Measurements from ENCODE around the gene MSANTD4.
"Not testable (repeated sequence)": the region's sequence is repeated elsewhere in the genome, so short reads cannot be mapped to it uniquely, and the experiment has no call there.

The MSANTD4 gene

DNA sequence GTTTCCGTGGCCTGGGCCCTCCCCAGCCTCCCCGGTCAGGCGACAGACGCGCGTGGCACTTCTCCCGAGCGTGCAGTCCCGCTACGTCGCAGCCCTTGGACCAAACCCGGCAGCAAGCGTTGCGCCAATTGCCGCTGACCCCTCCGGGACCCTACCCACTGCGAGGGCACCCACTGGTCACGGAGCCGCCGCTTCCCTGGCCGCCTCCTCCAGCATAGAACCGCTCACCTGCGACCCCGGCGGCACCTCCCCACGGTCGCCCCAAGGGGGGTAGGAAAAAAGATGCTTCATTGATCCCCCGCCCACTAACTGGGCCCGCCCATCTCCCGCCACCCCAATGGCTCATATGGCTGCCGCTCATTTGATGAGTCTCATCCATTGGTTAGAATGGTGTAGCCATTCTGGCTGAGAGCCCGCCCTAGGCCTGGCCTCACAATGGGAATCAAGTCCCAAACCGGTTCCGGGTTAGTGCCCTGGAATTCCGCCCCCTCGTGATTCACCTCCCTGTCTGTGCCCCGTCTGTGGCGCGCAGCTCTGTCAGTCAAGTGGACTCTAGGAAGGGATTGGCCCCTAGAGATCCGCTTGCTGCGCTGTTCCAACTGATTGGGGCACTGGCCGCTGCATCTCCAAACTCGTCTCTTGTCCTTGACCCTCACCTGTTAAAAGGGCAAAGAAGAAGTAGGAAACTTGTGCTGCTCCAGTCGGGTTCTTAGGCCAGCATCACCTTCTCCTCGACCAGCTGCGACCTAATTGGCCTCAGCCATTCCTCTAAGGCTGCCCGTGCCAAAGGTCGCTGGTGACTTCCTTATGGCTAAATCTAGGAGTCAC, at the start of gene MSANTD4:
TSS of gene MSANTD4 (minus strand) at position 274 of the 828 bp plus-strand sequence. CDS start 11,323 bp downstream, outside the sequence.
- in situ Hi-C loops (cut with HindIII; ENCODE audit: low pct_unique_long_range_greater_than_20kb, low sequenced_read_pairs), result no loop called here
- DNase-seq (ENCODE audit: low read depth in 1 of 2, low spot score in 1 of 2), result peak; percentile 97 to 100
- TF ChIP-seq JUND (IDR thresholded peaks at IDR 0.05; ENCODE audit: low read depth), result no peak

DNA sequence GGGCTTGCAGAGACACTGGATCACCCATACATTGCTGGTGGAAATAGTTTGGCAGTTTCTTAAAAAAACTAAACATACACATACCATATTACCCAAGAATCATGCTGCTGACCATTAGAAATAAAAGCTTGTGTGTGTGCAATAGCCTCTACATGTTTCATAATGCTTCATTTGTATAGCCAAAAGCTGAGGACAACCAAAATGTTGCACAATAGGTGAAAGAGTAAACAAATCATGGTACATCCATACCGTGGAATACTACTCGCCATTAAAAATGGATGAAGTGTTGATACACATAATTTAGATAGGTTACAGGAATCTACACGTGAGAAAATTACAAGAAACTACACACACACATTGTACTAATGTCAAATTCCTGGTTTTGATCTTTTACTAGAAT, 48.6 kb upstream of the MSANTD4 start:
- no peak for TF ChIP-seq JUND (IDR thresholded peaks at IDR 0.05; ENCODE audit: low read depth)
- in situ Hi-C loops (cut with HindIII; ENCODE audit: low pct_unique_long_range_greater_than_20kb, low sequenced_read_pairs), result no loop called here
- DNase-seq (ENCODE audit: low read depth in 1 of 2, low spot score in 1 of 2), result no peak

DNA sequence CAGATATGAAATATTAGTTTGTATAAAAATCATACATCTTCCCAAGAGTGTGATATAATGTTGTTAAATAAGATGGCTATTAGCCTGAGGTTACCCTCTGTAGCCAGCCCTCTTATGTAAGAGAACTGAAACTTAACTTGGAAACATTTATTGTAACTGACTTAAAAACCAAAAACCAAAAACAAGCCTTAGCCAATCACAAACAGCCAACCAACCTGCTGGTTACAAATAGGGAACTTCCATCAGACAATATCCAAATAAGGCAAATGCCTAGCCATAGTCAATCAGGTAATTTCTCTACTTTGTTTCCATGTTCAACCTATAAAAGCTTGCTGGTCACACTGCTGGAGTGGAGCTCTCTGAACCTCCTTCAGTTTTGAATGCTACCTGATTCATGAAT, 41.0 kb upstream of the MSANTD4 start:
- no peak for TF ChIP-seq JUND (IDR thresholded peaks at IDR 0.05; ENCODE audit: low read depth)
- DNase-seq (ENCODE audit: low read depth in 1 of 2, low spot score in 1 of 2), result no peak
- in situ Hi-C loops (cut with HindIII; ENCODE audit: low pct_unique_long_range_greater_than_20kb, low sequenced_read_pairs), result no loop called here

DNA sequence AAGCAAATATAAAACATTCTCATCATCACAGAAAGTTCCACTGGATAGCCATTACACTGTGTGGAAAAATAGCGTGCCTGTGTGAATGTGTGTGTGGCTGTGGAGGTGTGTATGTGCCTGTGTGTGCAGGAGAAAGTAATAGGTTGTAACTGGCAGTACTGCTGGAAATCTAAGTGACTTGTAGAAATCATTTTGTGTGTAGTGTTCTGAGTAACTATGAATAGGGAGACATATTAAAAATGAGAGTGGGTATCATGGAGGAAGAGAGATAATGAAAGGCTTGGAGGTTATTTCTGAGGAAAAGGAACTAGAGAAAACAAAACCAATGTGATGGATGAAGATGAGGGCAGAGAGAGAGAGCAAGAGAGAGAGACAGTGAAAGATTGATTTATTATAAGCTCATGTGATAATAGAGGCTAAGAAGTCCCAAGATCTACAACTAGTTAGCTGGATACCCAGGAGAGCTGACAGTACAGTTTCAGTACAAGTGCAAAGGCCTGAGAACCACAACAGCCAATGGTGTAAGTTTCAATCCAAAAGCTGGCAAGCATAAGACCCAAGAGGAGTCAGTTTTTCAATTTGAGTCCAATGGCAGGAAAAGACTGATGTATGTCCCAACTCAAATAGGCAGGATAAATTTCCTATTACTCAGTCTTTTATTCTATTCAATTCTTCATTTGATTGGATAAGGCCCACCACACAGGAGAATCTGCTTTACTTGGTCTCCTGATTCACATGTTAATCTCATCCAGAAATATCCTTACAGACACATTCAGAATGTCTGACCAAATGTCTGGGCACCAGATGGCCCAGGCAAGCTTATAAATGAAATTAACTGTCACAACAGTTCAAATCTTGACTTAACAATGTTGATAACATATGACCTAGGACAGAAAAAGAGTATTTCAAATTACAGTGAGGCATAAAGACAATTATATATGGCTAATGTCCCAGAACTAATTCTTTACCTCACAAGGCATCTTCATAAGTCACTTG, 40.2 kb upstream of the MSANTD4 start:
- no peak for DNase-seq (ENCODE audit: low read depth in 1 of 2, low spot score in 1 of 2)
- TF ChIP-seq JUND (IDR thresholded peaks at IDR 0.05; ENCODE audit: low read depth), result no peak
- in situ Hi-C loops (cut with HindIII; ENCODE audit: low pct_unique_long_range_greater_than_20kb, low sequenced_read_pairs), result no loop called here

DNA sequence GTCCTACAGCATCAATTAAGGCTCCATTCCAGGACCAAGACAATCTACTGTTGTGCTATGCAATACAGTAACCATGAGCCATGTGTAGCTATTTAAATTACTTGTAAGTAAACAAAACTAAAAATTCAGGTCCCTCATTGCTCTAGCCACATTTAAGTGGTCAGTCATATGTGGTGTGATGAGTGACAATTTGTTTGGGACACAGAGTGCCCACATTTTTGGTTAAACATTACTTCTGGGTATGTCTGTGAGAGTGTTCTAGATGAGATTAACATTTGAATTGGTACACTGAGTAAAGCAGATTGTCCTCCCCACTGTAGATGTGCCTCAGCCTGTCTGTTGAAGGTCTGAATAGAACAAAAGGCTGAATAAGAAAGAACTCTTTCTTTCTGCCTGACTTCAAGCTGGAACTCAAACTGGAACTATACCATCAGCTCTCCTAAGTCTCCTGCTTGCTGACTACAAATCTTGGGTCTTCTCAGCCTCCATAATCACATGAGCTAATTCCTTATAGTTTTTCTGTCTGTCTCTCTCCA, 39.3 kb upstream of the MSANTD4 start:
- no peak for DNase-seq (ENCODE audit: low read depth in 1 of 2, low spot score in 1 of 2)
- TF ChIP-seq JUND (IDR thresholded peaks at IDR 0.05; ENCODE audit: low read depth), result no peak
- in situ Hi-C loops (cut with HindIII; ENCODE audit: low pct_unique_long_range_greater_than_20kb, low sequenced_read_pairs), result no loop called here

DNA sequence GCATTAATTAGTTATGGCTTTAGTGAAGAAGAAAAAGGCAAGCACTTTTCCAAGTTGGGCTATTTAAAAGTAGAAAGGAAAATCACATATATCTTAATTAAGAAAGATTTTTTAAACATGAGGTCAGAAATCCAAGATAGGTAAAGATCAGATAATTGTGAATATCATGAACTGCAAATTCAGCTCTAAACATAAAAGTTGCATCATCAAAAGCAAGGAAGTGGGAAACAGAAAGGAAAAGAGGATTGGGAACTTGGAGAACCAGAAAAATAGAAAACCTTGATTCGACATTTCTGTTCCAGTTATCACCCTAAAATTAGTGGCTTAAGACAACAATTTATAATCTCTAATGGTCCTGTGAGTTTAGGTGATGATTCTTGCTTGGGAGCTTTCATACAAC, 37.6 kb upstream of the MSANTD4 start:
- TF ChIP-seq JUND (IDR thresholded peaks at IDR 0.05; ENCODE audit: low read depth), result no peak
- in situ Hi-C loops (cut with HindIII; ENCODE audit: low pct_unique_long_range_greater_than_20kb, low sequenced_read_pairs), result no loop called here
- no peak for DNase-seq (ENCODE audit: low read depth in 1 of 2, low spot score in 1 of 2)

DNA sequence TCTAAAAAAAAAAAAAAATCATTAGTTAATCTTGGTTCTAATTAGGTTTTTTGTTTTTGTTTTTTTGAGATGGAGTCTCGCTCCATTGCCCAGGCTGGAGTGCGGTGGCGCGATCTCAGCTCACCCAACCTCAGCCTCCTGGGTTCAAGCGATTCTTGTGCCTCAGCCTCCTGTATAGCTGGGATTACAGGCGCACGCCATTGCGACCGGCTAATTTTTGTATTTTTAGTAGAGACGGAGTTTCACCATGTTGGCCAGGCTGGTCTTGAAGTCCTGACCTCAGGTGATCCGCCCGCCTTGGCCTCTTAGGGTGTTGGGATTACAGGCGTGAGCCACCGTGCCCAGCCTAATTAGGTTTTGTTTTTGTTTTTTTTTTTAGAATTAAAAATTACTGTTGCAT, 36.3 kb upstream of the MSANTD4 start:
- in situ Hi-C loops (cut with HindIII; ENCODE audit: low pct_unique_long_range_greater_than_20kb, low sequenced_read_pairs); DNase-seq (ENCODE audit: low read depth in 1 of 2, low spot score in 1 of 2): not testable (repeated sequence)

DNA sequence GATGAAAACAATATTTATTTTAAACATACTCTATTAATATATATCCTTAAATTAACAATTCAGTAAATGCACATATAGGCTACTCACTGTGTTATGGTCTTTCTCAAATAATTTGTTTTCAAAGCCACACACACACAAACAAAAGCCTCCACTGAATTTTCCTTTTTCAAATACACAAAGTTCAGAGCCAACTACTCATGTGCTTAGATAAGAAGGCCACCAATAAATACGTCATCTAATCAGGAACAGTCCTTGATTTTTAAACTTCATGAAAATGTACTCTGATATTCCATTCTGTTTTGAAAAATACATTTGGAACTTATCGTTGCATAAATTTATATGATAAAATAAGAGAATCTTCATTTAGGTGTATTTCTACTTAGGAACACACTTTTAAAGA, 29.1 kb upstream of the MSANTD4 start:
- in situ Hi-C loops (cut with HindIII; ENCODE audit: low pct_unique_long_range_greater_than_20kb, low sequenced_read_pairs), result no loop called here
- DNase-seq (ENCODE audit: low read depth in 1 of 2, low spot score in 1 of 2), result no peak
- TF ChIP-seq JUND (IDR thresholded peaks at IDR 0.05; ENCODE audit: low read depth), result no peak

DNA sequence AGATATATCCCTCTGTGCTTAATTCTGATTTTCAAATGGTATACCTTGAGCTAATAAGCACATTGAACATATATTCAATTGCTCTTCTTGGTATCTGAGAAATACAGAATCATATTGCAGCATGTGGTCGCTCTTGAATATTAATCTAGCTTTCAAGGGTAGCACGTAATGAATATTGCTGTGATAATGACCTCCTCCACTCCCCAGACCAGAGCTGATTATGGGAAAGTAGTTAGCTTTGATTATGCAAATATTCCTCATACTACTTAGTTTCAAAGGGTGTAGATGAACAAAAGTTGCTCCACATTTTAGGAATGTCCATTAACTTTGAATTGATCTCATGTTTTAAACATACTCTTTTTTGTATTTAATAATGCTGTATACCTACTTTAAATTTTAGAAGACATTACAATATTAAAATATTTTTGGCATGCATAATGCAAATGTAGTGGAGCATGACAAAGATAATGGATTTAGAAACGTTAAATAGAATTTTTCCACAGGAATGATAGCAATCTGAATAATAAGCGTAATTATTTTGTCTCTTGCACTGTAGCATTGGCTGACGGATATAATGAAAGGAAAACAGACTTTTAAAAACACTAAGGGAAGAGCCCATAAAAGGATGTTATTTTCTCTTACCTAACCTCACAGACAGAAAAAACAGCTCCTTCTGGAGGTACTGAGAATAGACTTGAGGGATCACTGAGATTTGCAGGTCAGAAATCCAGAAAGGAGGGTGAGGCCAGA, 27.9 kb upstream of the MSANTD4 start:
- in situ Hi-C loops (cut with HindIII; ENCODE audit: low pct_unique_long_range_greater_than_20kb, low sequenced_read_pairs), result no loop called here
- no peak for TF ChIP-seq JUND (IDR thresholded peaks at IDR 0.05; ENCODE audit: low read depth)
- no peak for DNase-seq (ENCODE audit: low read depth in 1 of 2, low spot score in 1 of 2)

DNA sequence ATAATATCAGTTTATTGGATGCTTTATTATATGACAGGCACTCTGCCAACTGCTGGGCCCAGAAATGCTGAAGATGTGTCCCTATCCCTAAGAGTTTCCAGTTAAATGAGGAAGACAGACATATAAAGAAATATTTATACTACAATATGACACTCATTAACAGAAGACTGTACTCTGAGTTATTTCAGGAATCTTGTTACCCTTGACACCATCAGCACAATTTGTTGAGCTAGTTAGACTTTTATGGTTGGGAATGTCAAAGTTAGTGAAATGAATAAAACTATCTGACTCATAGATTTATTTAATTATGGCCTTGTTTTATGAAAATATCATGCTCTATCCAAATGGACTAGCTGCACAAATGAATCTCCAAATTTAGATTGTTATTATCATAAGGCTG, 25.6 kb upstream of the MSANTD4 start:
- TF ChIP-seq JUND (IDR thresholded peaks at IDR 0.05; ENCODE audit: low read depth), result no peak
- in situ Hi-C loops (cut with HindIII; ENCODE audit: low pct_unique_long_range_greater_than_20kb, low sequenced_read_pairs), result no loop called here
- DNase-seq (ENCODE audit: low read depth in 1 of 2, low spot score in 1 of 2), result no peak

DNA sequence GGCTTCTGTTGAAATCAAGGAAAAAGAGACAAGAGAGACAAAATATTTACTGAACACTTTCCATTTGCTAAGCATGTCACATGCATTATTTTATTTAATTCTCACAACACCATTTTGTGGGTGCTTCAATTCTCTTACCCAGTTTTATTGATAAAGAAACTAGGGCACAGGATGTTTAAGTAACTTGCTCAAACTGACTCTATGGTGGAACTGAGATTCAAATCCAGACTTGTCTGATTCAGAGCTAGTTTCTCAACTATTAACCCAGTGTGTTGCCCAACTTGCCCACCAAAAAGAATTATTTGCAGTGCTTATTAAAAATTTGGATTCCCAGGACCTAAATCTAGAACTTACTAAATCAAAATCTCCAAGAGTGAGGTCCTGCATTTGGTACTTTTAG, 21.5 kb upstream of the MSANTD4 start:
- no peak for DNase-seq (ENCODE audit: low read depth in 1 of 2, low spot score in 1 of 2)
- in situ Hi-C loops (cut with HindIII; ENCODE audit: low pct_unique_long_range_greater_than_20kb, low sequenced_read_pairs), result no loop called here
- no peak for TF ChIP-seq JUND (IDR thresholded peaks at IDR 0.05; ENCODE audit: low read depth)

DNA sequence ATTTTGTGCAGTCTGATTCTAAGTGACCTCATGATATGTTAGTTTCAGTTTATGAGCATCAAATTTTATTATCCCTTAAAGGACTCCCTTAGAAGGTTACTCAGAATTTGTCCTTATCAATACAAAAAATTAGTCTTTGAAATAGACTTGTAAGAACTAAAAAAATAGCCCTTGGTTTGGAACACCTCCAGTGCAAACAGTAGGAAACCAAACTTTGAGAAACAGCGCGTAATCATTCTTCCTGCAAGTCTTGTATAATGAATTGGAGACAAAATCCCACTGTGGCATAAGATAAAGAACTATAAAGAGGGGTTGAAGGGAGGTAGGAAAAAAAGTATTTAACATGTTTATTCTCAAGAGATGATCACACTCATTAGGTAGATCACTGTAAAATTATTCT, 10.8 kb upstream of the MSANTD4 start:
- in situ Hi-C loops (cut with HindIII; ENCODE audit: low pct_unique_long_range_greater_than_20kb, low sequenced_read_pairs), result no loop called here
- TF ChIP-seq JUND (IDR thresholded peaks at IDR 0.05; ENCODE audit: low read depth), result no peak
- no peak for DNase-seq (ENCODE audit: low read depth in 1 of 2, low spot score in 1 of 2)
